ENCODE data around the gene TMEM201.
"Not testable (repeated sequence)": the region's sequence is repeated elsewhere in the genome, so short reads cannot be mapped to it uniquely, and the experiment has no call there.

The TMEM201 gene, protein sequence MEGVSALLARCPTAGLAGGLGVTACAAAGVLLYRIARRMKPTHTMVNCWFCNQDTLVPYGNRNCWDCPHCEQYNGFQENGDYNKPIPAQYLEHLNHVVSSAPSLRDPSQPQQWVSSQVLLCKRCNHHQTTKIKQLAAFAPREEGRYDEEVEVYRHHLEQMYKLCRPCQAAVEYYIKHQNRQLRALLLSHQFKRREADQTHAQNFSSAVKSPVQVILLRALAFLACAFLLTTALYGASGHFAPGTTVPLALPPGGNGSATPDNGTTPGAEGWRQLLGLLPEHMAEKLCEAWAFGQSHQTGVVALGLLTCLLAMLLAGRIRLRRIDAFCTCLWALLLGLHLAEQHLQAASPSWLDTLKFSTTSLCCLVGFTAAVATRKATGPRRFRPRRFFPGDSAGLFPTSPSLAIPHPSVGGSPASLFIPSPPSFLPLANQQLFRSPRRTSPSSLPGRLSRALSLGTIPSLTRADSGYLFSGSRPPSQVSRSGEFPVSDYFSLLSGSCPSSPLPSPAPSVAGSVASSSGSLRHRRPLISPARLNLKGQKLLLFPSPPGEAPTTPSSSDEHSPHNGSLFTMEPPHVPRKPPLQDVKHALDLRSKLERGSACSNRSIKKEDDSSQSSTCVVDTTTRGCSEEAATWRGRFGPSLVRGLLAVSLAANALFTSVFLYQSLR
- 11.7 to 31.1 reads per million in 2 experiments for total RNA-seq

DNA sequence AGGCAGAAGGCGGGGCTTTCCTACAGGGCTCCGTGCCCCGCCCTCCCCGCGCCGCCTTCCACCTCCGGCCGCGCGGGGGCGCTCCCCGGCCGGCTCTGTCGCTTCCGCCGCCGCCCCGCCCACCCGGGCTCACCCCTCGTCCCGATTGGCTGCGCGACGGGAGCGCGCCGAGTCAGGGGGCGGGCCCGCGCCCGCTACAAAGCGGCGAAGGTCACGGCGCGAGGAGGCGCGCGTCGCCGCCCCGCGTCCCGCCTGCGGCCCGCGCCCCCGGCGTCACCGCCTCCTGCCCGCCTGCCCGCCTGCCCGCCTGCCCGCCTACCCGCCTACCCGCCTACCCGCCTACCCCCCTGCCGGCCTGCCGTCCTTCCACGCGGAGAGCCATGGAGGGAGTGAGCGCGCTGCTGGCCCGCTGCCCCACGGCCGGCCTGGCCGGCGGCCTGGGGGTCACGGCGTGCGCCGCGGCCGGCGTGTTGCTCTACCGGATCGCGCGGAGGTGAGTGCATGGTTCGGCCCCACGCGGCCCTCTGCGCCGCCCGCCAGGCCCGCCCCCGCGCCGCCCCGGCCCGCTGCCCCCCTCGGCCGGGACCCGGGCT, at the start of gene TMEM201:
TSS of gene TMEM201 (plus strand) at position 361 of the 593 bp plus-strand sequence. CDS start at position 381, 20 bp downstream.
- DNase-seq (ENCODE audit: low read depth) = peak; percentile 91

- peak; percentile 94 for DNase-seq (ENCODE audit: low read depth)
Measured at GRCh38 chr1:9539165-9539828, 49.4 kb upstream of the TMEM201 start, which contains the start of gene SLC25A33. SLC25A33 (plus strand) TSS chr1:9539465; CDS start chr1:9539692, 227 bp downstream.

GRCh38 chr1:9539829-9540550, 48.7 kb upstream of the TMEM201 start:
- DNase-seq (ENCODE audit: low read depth) = peak; percentile 12

GRCh38 chr1:9542430-9542829, 46.3 kb upstream of the TMEM201 start:
- DNase-seq (ENCODE audit: low read depth) = no peak

DNA sequence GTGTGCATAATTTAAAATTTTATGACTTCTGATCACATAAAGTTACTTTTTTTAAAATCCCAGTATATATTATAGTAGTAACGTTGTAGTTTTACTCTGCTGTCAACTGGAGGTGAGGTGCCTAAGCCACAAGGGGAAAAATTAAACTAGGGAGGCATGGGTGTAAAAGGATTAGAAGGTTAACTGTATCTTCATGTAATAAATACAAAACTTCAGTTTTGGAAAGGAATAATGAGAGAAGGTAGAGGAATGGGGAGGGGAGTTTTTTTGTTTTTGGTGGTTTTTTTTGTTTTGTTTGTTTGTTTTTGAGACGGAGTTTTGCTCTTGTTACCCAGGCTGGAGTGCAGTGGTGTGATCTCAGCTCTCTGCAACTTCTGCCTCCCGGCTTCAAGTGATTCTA, 43.8 kb upstream of the TMEM201 start:
- DNase-seq (ENCODE audit: low read depth) = no peak

DNA sequence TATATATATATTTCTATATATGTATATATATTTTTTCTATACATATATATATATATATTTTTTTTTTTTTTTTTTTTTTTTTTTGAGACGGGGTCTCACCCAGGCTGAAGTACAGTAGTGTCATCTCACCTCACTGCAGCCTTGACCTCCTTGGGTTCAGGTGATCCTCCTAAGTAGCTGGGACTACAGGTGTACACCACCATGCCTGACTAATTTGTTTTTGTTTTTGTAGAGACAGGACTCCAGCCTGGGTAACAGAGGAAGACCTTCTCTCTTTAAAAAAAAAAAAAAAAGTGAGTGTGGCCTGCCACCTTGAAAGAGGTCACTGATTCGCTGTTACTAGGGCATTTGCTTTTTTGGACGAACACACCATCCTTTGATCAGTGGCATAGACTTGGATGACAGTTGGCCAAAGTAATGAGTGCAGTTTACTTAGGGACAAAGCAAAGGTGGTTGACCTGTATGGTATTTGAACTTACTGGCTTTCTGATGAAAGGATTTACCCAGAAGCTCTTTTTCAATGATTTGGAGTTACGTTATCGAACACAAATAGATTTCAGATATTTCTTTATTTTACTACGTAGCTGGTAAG, 38.7 kb upstream of the TMEM201 start:
- no peak for DNase-seq (ENCODE audit: low read depth)

- DNase-seq (ENCODE audit: low read depth) = no peak
Measured at GRCh38 chr1:9551984-9552383, 36.7 kb upstream of the TMEM201 start.

GRCh38 chr1:9553736-9554144, 35.0 kb upstream of the TMEM201 start:
- DNase-seq (ENCODE audit: low read depth) = no peak

- DNase-seq (ENCODE audit: low read depth) = no peak
Measured at GRCh38 chr1:9555942-9556341, 32.8 kb upstream of the TMEM201 start.

- no peak for DNase-seq (ENCODE audit: low read depth)
Measured at GRCh38 chr1:9557624-9558023, 31.1 kb upstream of the TMEM201 start.

DNA sequence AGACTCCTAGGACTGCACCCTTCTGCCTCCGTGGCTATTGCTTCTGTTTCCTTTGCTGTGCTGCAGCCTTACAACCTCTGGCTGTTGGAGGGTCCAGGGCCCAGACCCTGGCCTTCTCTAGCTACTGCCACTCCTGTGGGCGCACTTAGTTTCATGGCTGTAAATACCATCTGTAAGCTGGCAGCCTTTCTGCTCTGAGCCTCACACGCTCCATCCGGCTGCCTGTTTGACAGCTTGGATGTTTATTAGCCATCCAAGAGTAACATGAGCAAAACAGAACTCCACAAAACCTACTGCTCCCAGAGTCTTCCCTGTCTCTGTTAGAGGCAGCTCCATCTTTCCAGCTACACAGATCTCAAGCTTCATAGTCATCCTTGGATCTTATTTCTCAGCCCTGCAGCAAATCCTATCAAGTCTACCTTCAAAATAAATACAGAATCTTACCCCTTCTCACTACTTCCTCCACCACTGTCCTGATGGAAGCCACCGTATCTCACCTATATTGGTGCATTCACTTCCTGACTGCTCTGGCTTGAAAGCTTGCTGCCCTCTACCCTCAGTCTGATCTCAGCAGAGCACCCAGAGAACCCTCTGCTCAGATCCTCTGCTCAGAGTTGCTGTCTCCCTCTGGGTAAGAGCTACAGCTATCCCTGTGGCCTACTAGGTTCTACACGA, 30.3 kb upstream of the TMEM201 start:
- DNase-seq (ENCODE audit: low read depth) = no peak

DNA sequence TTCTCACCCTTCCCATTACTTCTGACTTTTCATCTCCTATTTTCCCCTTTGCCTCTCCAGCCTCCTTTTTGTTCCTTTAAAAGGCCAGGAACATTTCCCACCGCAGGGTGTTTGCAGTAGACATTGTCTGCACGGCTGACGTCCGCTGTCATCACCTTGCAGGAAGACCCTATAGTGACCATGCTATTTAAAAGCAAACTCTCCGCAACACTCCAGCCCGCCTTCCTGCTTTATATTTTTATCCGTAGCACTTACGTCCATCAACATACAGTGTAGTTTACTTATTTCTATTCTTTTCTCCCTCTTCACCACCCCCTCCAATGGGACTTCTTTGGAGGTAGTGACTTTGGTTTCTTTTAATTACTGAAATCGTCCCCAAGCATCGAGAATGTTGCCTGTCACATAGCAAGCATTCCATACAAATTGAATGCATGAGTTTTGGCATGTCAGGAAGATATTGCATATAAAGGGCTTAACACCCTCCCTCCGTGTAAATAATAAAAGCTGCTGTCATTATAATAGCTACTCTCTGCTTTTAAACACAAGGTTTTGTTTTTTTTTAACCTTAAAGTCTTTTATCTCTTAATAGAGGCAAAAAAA, 29.7 kb upstream of the TMEM201 start:
- no peak for DNase-seq (ENCODE audit: low read depth)

- no peak for DNase-seq (ENCODE audit: low read depth)
Measured at GRCh38 chr1:9559673-9560072, 29.0 kb upstream of the TMEM201 start.

DNA sequence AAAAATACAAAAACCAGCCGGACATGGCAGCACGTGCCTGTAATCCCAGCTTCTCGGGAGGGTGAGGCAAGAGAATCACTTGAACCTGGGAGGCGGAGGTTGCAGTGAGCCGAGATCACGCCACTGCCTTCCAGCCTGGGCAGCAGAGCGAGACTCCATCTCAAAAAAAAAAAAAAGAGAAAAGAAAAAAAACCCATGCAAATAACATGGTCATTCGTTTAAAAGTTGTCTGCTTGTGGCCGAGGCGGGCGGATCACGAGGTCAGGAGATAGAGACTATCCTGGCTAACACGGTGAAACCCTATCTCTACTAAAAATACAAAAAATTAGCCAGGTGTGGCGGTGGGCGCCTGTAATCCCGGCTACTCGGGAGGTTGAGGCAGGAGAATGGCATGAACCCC, 28.6 kb upstream of the TMEM201 start:
- not testable (repeated sequence) for DNase-seq (ENCODE audit: low read depth)

- no peak for DNase-seq (ENCODE audit: low read depth)
Measured at GRCh38 chr1:9561429-9561828, 27.3 kb upstream of the TMEM201 start.

- DNase-seq (ENCODE audit: low read depth) = no peak
Measured at GRCh38 chr1:9569267-9569666, 19.4 kb upstream of the TMEM201 start.

DNA sequence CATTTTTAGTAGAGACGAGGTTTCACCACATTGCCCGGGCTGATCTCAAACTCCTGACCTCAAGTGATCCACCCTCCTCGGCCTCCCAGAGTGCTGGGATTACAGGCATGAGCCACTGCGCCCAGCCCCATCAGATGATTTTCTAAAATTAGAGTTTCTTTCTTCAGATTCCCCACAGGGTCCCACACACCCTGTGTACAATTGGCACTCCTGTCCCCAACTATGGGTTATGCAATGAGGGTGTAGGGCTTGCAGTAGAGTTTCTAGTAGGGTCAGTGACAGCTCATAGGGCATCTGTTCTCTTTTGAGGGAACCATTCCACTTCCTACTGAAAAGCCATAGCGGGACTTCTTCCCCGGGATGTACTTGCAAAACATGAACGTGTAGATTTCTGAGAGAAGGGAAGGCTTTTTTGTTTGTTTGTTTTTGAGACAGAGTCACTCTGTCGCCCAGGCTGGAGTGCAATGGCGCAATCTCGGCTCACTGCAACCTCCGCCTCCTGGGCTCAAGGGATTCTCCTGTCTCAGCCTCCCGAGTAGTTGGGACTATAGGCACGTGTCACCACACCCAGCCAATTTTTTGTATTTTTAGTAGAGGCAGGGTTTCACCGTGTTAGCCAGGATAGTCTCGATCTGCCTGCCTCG, 17.7 kb upstream of the TMEM201 start:
- DNase-seq (ENCODE audit: low read depth) = not testable (repeated sequence)

DNA sequence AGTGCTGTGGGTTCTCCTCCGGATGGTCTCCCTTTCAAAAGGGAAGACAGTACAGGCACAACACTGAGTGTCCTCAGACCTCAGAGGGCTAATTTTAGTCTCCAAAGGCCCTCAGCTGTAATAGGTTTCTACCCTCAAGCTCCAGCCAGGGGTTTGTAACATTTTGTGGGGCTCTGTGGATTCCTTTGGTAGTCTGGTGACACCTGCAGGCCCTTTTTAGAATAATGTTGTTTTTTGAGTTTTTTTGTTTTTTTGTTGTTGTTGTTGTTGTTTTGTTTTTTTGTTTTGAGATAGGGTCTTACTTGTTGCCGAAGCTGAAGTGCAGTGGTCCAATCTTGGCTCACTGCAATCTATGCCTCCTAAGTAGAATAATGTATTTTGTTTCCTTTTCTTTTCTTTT, 15.0 kb upstream of the TMEM201 start:
- no peak for DNase-seq (ENCODE audit: low read depth)

DNA sequence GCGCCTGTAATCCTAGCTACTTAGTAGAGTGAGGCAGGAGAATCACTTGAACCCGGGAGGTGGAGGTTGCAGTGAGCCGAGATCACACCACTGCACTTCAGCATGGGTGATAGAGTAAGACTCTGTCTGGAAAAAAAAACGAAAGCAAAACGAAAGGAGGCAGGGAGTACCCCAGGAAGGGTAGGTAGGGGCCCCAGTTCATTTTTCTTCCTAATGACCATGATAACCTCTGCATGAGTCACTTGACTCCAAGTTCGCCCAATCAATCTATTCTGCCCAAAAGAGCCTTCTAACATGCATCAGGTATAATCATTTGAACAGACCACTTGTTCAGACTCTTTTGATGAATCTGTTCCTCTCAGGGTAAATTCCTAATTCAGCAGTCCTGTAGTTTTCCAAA, 13.2 kb upstream of the TMEM201 start:
- no peak for DNase-seq (ENCODE audit: low read depth)

GRCh38 chr1:9576903-9577302, 11.8 kb upstream of the TMEM201 start:
- DNase-seq (ENCODE audit: low read depth) = no peak

All from T follicular helper cell (primary cell).